H9 (cell line): ENCODE data around the gene MYRF. TPM values are rescaled to one million over a fixed set of nuclear protein-coding genes. Genes with fewer than 3 reads are reported as not detected.

Experiments
- DNase-seq: peaks from one replicate; pipeline ENCODE4 v3.0.0-alpha.2; 2017
- H2AFZ ChIP-seq: one replicate; pipeline ENCODE4 v1.6.1; 2013; ENCODE audit warnings: mild to moderate bottlenecking, low read length, control low read depth, moderate library complexity
- H2AK5ac ChIP-seq: 2 replicates; pipeline ENCODE4 v1.6.1; 2013; ENCODE audit warnings: low read length, control low read depth, mixed read lengths; ENCODE audit not compliant: insufficient read length
- H2BK120ac ChIP-seq: one replicate; pipeline ENCODE4 v1.6.1; 2013; ENCODE audit warnings: low read depth, mild to moderate bottlenecking, low read length, control low read depth, inconsistent platforms; ENCODE audit not compliant: poor library complexity, severe bottlenecking
- H2BK12ac ChIP-seq: 2 replicates; pipeline ENCODE4 v1.6.1; 2013; ENCODE audit warnings: low read length, control low read depth, mixed read lengths, low read depth; ENCODE audit not compliant: insufficient read length
- H2BK15ac ChIP-seq: 2 replicates; pipeline ENCODE4 v1.6.1; 2013; ENCODE audit warnings: low read depth, low read length, control low read depth
- H2BK20ac ChIP-seq: one replicate; pipeline ENCODE4 v1.6.1; 2013; ENCODE audit warnings: low read depth, mild to moderate bottlenecking, low read length, control low read depth, inconsistent platforms; ENCODE audit not compliant: poor library complexity, severe bottlenecking
- H2BK5ac ChIP-seq: 2 replicates; pipeline ENCODE4 v1.6.1; 2013; ENCODE audit warnings: low read length, control low read depth, mixed read lengths; ENCODE audit not compliant: insufficient read length
- H3K14ac ChIP-seq: 2 replicates; pipeline ENCODE4 v1.6.1; 2013; ENCODE audit warnings: low read length, control low read depth; ENCODE audit not compliant: insufficient read depth
- H3K18ac ChIP-seq: 2 replicates; pipeline ENCODE4 v1.6.1; 2013; ENCODE audit warnings: low read depth, mild to moderate bottlenecking, mixed read lengths, low read length, control low read depth; ENCODE audit not compliant: insufficient read length
- H3K23ac ChIP-seq: 2 replicates; pipeline ENCODE4 v1.6.1; 2013; ENCODE audit warnings: low read length, control low read depth, mixed read lengths, low read depth; ENCODE audit not compliant: insufficient read length
- H3K23me2 ChIP-seq: 2 replicates; pipeline ENCODE4 v1.6.1; 2013; ENCODE audit warnings: low read depth, mild to moderate bottlenecking, mixed read lengths, low read length, control low read depth; ENCODE audit not compliant: insufficient read length, poor library complexity, severe bottlenecking
- H3K27ac ChIP-seq: 2 replicates; pipeline ENCODE4 v1.5.1; 2013; ENCODE audit warnings: low read length, control low read depth, mixed read lengths, low read depth; ENCODE audit not compliant: insufficient read length
- H3K27me3 ChIP-seq: 2 replicates; pipeline ENCODE4 v1.6.1; 2013; ENCODE audit warnings: low read length, control low read depth, inconsistent platforms; ENCODE audit not compliant: insufficient read depth
- H3K4ac ChIP-seq: 2 replicates; pipeline ENCODE4 v1.6.1; 2013; ENCODE audit warnings: low read depth, mild to moderate bottlenecking, control low read depth, inconsistent platforms, low read length, moderate library complexity
- H3K4me1 ChIP-seq: 2 replicates; pipeline ENCODE4 v1.6.1; 2013; ENCODE audit warnings: low read length, control low read depth, inconsistent platforms; ENCODE audit not compliant: insufficient read depth
- H3K4me2 ChIP-seq: 2 replicates; pipeline ENCODE4 v1.6.1; 2013; ENCODE audit warnings: low read length, control low read depth, mixed read lengths; ENCODE audit not compliant: insufficient read length, insufficient read depth
- H3K56ac ChIP-seq: 2 replicates; pipeline ENCODE4 v1.6.1; 2013; ENCODE audit warnings: low read depth, mild to moderate bottlenecking, mixed read lengths, low read length, control low read depth; ENCODE audit not compliant: insufficient read length
- H3K79me1 ChIP-seq: 2 replicates; pipeline ENCODE4 v1.6.1; 2013; ENCODE audit warnings: low read depth, mild to moderate bottlenecking, moderate library complexity, low read length, control low read depth, inconsistent platforms; ENCODE audit not compliant: insufficient read depth, poor library complexity, severe bottlenecking
- H3K79me2 ChIP-seq: 2 replicates; pipeline ENCODE4 v1.6.1; 2013; ENCODE audit warnings: low read length, control low read depth, inconsistent platforms; ENCODE audit not compliant: insufficient read depth
- H3K9ac ChIP-seq: 2 replicates; pipeline ENCODE4 v1.6.1; 2013; ENCODE audit warnings: low read length, control low read depth, mixed read lengths; ENCODE audit not compliant: insufficient read length; ENCODE audit errors: extremely low read depth
- H3K9me3 ChIP-seq: one replicate; pipeline ENCODE4 v1.6.1; 2013; ENCODE audit warnings: low read depth, low read length, inconsistent platforms; ENCODE audit not compliant: control insufficient read depth
- H3T11ph ChIP-seq: one replicate; pipeline ENCODE4 v1.6.1; 2013; ENCODE audit warnings: mild to moderate bottlenecking, low read length, control low read depth, inconsistent platforms
- H4K20me1 ChIP-seq: one replicate; pipeline ENCODE4 v1.6.1; 2013; ENCODE audit not compliant: control insufficient read depth, insufficient read length, insufficient read depth
- H4K5ac ChIP-seq: 2 replicates; pipeline ENCODE4 v1.6.1; 2013; ENCODE audit warnings: low read depth, mild to moderate bottlenecking, mixed read lengths, low read length, control low read depth; ENCODE audit not compliant: insufficient read length
- H4K8ac ChIP-seq: replicated peaks from 2 replicates; pipeline ENCODE4 v1.6.1; 2013; ENCODE audit warnings: low read length, control low read depth, mixed read lengths, low read depth; ENCODE audit not compliant: insufficient read length
- H4K91ac ChIP-seq: 2 replicates; pipeline ENCODE4 v1.6.1; 2013; ENCODE audit warnings: low read depth, mild to moderate bottlenecking, moderate library complexity, mixed read lengths, low read length, control low read depth; ENCODE audit not compliant: insufficient read length
- H3K27ac Mint-ChIP-seq, 3 experiments: 2 replicates in 2 of 3; 3 replicates in 1 of 3; pipeline ENCODE4 v1.8.0; 2020 to 2021; ENCODE audit warnings: mixed read lengths in 3 of 3, mild to moderate bottlenecking in 1 of 3, moderate library complexity in 1 of 3
- H3K27me3 Mint-ChIP-seq: 2 replicates; pipeline ENCODE4 v1.8.0; 2021; ENCODE audit warnings: low read depth, mild to moderate bottlenecking, moderate library complexity, mixed read lengths
- H3K36me3 Mint-ChIP-seq, 3 experiments: 2 replicates in 2 of 3; 3 replicates in 1 of 3; pipeline ENCODE4 v1.8.0; 2020 to 2021; ENCODE audit warnings: low read depth in 3 of 3, mixed read lengths in 3 of 3; ENCODE audit not compliant: insufficient read depth in 1 of 3
- H3K4me1 Mint-ChIP-seq, 2 experiments: 2 replicates each; pipeline ENCODE4 v1.8.0; 2020; ENCODE audit warnings: mixed read lengths in 2 of 2
- H3K4me3 Mint-ChIP-seq, 2 experiments: 2 replicates in 1 of 2; 3 replicates in 1 of 2; pipeline ENCODE4 v1.8.0; 2020 to 2021; ENCODE audit warnings: mild to moderate bottlenecking in 2 of 2, mixed read lengths in 2 of 2, moderate library complexity in 1 of 2
- H3K9me3 Mint-ChIP-seq, 2 experiments: 2 replicates in 1 of 2; 3 replicates in 1 of 2; pipeline ENCODE4 v1.8.0; 2020; ENCODE audit warnings: mild to moderate bottlenecking in 2 of 2, mixed read lengths in 2 of 2, moderate library complexity in 1 of 2
- CTCF ChIP-seq: fragments of 200-600 bp; sonication (generic); conservative IDR thresholded peaks from 3 replicates; pipeline ENCODE4 v1.8.0; 2021; ENCODE audit warnings: antibody characterized with exemption, mild to moderate bottlenecking
- WGBS: extraction: QIAGEN DNeasy Blood & Tissue Kit; methylation state at CpG from one replicate; pipeline ENCODE4 v1.1.7; 2013; ENCODE audit warnings: missing lambda C conversion rate, low lambda C conversion rate, mixed read lengths; ENCODE audit not compliant: insufficient read length; ENCODE audit errors: extremely low coverage; 5-methylcytosine and 5-hydroxymethylcytosine counted together
- total RNA-seq: library from RNA; stranded (reverse); gene quantifications from 2 replicates; pipeline ENCODE4 v1.2.1, GENCODE V29; 2021

The MYRF gene
- total RNA-seq, 1 experiment from 2014 or later, result 13.9 TPM

- H3K27ac Mint-ChIP-seq, result no peak overlapping the region
- no peak overlapping the region; a peak in 1 of 5 replicates for H3K4me3 Mint-ChIP-seq
- peaks cover 2% of the 10 kb centered on the region; the same call in 1 of the 2 replicates for H3K27me3 Mint-ChIP-seq
- no peak overlapping the region for H3K23ac ChIP-seq
- peaks cover 16 to 53% (median 46%) of the 10 kb centered on the region in 3 experiments for H3K36me3 Mint-ChIP-seq
- H2BK20ac ChIP-seq, result no peak overlapping the region
- TF ChIP-seq CTCF, result no peak
- H2BK12ac ChIP-seq, result no peak overlapping the region
- H3K14ac ChIP-seq, result no peak overlapping the region
- H3K4me1 ChIP-seq, result no peaks in the 10 kb centered on the region
- no peaks in the 10 kb centered on the region for H3K79me2 ChIP-seq
- H3T11ph ChIP-seq, result no peak overlapping the region
- H2BK5ac ChIP-seq, result no peak overlapping the region
- H4K5ac ChIP-seq, result no peak overlapping the region
- H3K56ac ChIP-seq, result no peak overlapping the region
- no peaks in the 10 kb centered on the region for H3K27me3 ChIP-seq
- no peaks in the 10 kb centered on the region for H4K20me1 ChIP-seq
- H2AK5ac ChIP-seq, result no peak overlapping the region
- H3K27ac ChIP-seq, result no peak overlapping the region
- DNase-seq, result no peak
- H3K4ac ChIP-seq, result no peak overlapping the region
- no peak overlapping the region for H2BK15ac ChIP-seq
- H3K79me1 ChIP-seq, result no peaks in the 10 kb centered on the region
- no peak overlapping the region for H4K91ac ChIP-seq
- no peak overlapping the region for H2AFZ ChIP-seq
- H3K9me3 Mint-ChIP-seq, result peaks cover 0 to 2% of the 10 kb centered on the region in 2 experiments; a peak in 2 of 5 replicates
- peaks cover 9 to 13% of the 10 kb centered on the region in 2 experiments; a peak in 2 of 4 replicates for H3K4me1 Mint-ChIP-seq
- no peaks in the 10 kb centered on the region for H3K9me3 ChIP-seq
- H3K18ac ChIP-seq, result no peak overlapping the region
- H3K9ac ChIP-seq, result no peak overlapping the region
- no peaks in the 10 kb centered on the region for H3K23me2 ChIP-seq
- no peak overlapping the region for H4K8ac ChIP-seq
- H2BK120ac ChIP-seq, result no peak overlapping the region
- no peak overlapping the region for H3K4me2 ChIP-seq
- no CpG with 5 or more reads among the region's 3 CpGs for WGBS
These were observed 29.9 kb downstream of the MYRF start for GRCh38 chr11:61782299-61782698.
